Heart left ventricle (tissue), 16 donors: Measurements from ENCODE around the gene WDR83. TPM values are rescaled to one million over a fixed set of nuclear protein-coding genes. Genes with fewer than 3 reads are reported as not detected.
A peak's percentile ranks its signal among the peaks of the same experiment; 100 is the strongest.

Experiments used
- ATAC-seq, 4 donors: fragments of 200-7000 bp; cut with Tn5 transposase; one replicate each; pipeline ENCODE4 v1.9.1; 2020 to 2022; ENCODE audit warnings: moderate library complexity in 4 of 4, mild to moderate bottlenecking in 3 of 4, moderate number of reproducible peaks in 1 of 4
- DNase-seq, 5 donors: peaks; one replicate each; pipeline ENCODE4 v3.0.0-alpha.2; 2020
- H3K27ac ChIP-seq, 12 donors: fragments of 200-600 bp; sonication (generic) in 4 of 12; one replicate each; pipeline versions ENCODE4 v1.5.0 to v1.8.0; 2016 to 2022; ENCODE audit warnings: mild to moderate bottlenecking in 2 of 12
- H3K27me3 ChIP-seq, 9 donors: fragments of 200-600 bp; sonication (generic) in 2 of 9; one replicate each; pipeline versions ENCODE4 v1.5.1 to v1.8.0; 2016 to 2022; ENCODE audit warnings: mild to moderate bottlenecking in 3 of 9
- H3K36me3 ChIP-seq, 9 donors: fragments of 200-600 bp; sonication (generic) in 2 of 9; one replicate each; pipeline versions ENCODE4 v1.5.0 to v1.8.0; 2018 to 2022; ENCODE audit warnings: mild to moderate bottlenecking in 2 of 9
- H3K4me1 ChIP-seq, 12 donors: fragments of 200-600 bp; sonication (generic) in 4 of 12; one replicate each; pipeline versions ENCODE4 v1.5.0 to v1.8.0; 2016 to 2022; ENCODE audit warnings: mild to moderate bottlenecking in 3 of 12
- H3K4me3 ChIP-seq, 12 donors: fragments of 200-600 bp; sonication (generic) in 4 of 12; one replicate each; pipeline versions ENCODE4 v1.5.0 to v1.8.0; 2017 to 2022; ENCODE audit warnings: mild to moderate bottlenecking in 9 of 12, moderate library complexity in 4 of 12
- H3K9me3 ChIP-seq, 12 donors: fragments of 200-600 bp; sonication (generic) in 4 of 12; one replicate each; pipeline versions ENCODE4 v1.5.0 to v1.8.0; 2016 to 2022; ENCODE audit warnings: mild to moderate bottlenecking in 1 of 12
- CTCF ChIP-seq, 12 donors: fragments of 200-600 bp; sonication (generic) in 4 of 12; IDR thresholded peaks; one replicate each; pipeline versions ENCODE4 v1.5.0 to v1.8.0; 2018 to 2022; ENCODE audit warnings: antibody characterized with exemption in 12 of 12, mild to moderate bottlenecking in 5 of 12
- POLR2A ChIP-seq, 2 donors: fragments of 450-650 bp; IDR thresholded peaks; one replicate each; pipeline ENCODE4 v1.6.1; 2017; ENCODE audit warnings: antibody characterized with exemption in 2 of 2, mild to moderate bottlenecking in 2 of 2, moderate library complexity in 2 of 2
- WGBS, 4 donors: extraction: QIAGEN DNeasy Blood & Tissue Kit in 2 of 4; methylation state at CpG; one replicate each; pipeline versions ENCODE4 v1.1.5 to v1.1.7; 2013 to 2018; 5-methylcytosine and 5-hydroxymethylcytosine counted together
- intact Hi-C, 10 donors: fragments of 100-400 bp; cut with DNase I; formaldehyde crosslinking; loops; one replicate each; pipeline versions ENCODE4 v1.11.1 to v1.14.2; 2022
- polyA plus RNA-seq, 2 donors: library from polyadenylated mRNA; stranded (reverse); fragments of 200-250 nt; gene quantifications; one replicate each; pipeline ENCODE4 v1.2.3, GENCODE V29; 2013
- total RNA-seq, 9 donors: library from RNA; depleted of rRNA in 2 of 9; stranded (reverse); fragments of >200 nt in 2 of 9; fragmentation: NEBNext Ultra II Directional in 3 of 9; extraction: Animal tissue kit (Norgen Biotek cat#: 25700) in 3 of 9; gene quantifications; one replicate each; pipeline versions ENCODE4 v1.1.0 to v1.2.4, GENCODE V29; 2016 to 2023
- donor health status: ischemic (EF 13 %, LVEDD 7.1; RV severe dilation, severe dysfunction).
- donor health status: healthy with polysubstance abuse.
- donor health status: DM: no; HTN: yes; CAD: no.
- donor health status: DM: no; HTN: no; CAD: no.
- donor health status: ischemic (EF 25% LVEDD 6.9; RV normal size, moderate dysfunction).
- donor health status: ischemic (EF 25% LVEDD 5.7; RV mildly dilated, moderate dysfunction).
- donor health status: healthy.
- donor health status: DM: yes; HTN: yes; CAD: no.
- donor health status: ischemic (EF 35%, LVEDD 5.7; RV mildly dilated, moderate dysfunction).
- donor health status: nonischemic (EF 11% LVEDD 7.7; RV severe dilation, severe dysfunction).
- donor health status: DM: yes; HTN: yes; CAD: no.
- donor health status: PGD.
- donor health status: ischemic (EF 29% LVEDD 5.4; RV normal size, mild dysfunction).
- donor health status: nonischemic (EF 23%, LVEDD 6.1; RV moderate dilation, normal function).

WDR83 gene
- total and polyA plus RNA-seq, 11 donors = 6.0 to 13.0 (median 7.9) TPM

GRCh38 chr19:12665281-12665573 is 1.4 kb upstream of the WDR83 start:
- Histone ChIP-seq H3K4me1 (peaks cover 6 to 45% (median 33%) of the 10 kb centered on the region in 12 donors), H3K27ac (peak overlapping the region in 1 of 12 donors; percentile 90), H3K36me3 (peaks cover 0 to 53% (median 38%) of the 10 kb centered on the region in 9 donors), H3K27me3 (no peaks in the 10 kb centered on the region), H3K4me3 (peak overlapping the region in 7 of 12 donors; percentile 72 to 97 (median 93)), H3K9me3 (no peaks in the 10 kb centered on the region)
- DNase-seq = peak; percentile 52 to 78 (median 65)
- WGBS, 4 donors = 74 to 92% (median 85%) methylated on average over 10 of the region's 10 CpGs
- intact Hi-C loops = loop anchor here in 1 of 10 donors (5.0 kb wide), 1 partner anchor 103 kb away; no protein-coding TSS in a partner anchor
- TF ChIP-seq POLR2A (IDR thresholded peaks at IDR 0.05) (no peak), CTCF (IDR thresholded peaks at IDR 0.05) (no peak)
- peak in 2 of 4 donors; percentile 12 to 21 for ATAC-seq

GRCh38 chr19:12665671-12666264 is 839 bp upstream of the WDR83 start:
- WGBS, 4 donors = 48 to 62% (median 60%) methylated on average over 8 to 12 of the region's 12 CpGs
- Histone ChIP-seq H3K27me3 (no peaks in the 10 kb centered on the region), H3K4me3 (peak overlapping the region; percentile 55 to 97 (median 88)), H3K36me3 (peaks cover 0 to 48% (median 32%) of the 10 kb centered on the region in 9 donors), H3K4me1 (peaks cover 9 to 50% (median 38%) of the 10 kb centered on the region in 12 donors), H3K27ac (peak overlapping the region in 6 of 12 donors; percentile 45 to 90 (median 84)), H3K9me3 (no peaks in the 10 kb centered on the region)
- intact Hi-C loops = loop anchor here in 1 of 10 donors (5.0 kb wide), 1 partner anchor 103 kb away; no protein-coding TSS in a partner anchor
- DNase-seq = no peak
- no peak for TF ChIP-seq POLR2A (IDR thresholded peaks at IDR 0.05)
- TF ChIP-seq CTCF (IDR thresholded peaks at IDR 0.05) = no peak
- no peak for ATAC-seq

- intact Hi-C loops = loop anchor here in 1 of 10 donors (5.0 kb wide), 1 partner anchor 106 kb away; no protein-coding TSS in a partner anchor
- no peak for DNase-seq
- H3K36me3 ChIP-seq = peaks cover 0 to 34% (median 19%) of the 10 kb centered on the region in 9 donors
- no peaks in the 10 kb centered on the region for H3K9me3 ChIP-seq
- H3K4me3 ChIP-seq = peak overlapping the region in 7 of 12 donors; percentile 86 to 100 (median 97)
- WGBS, 4 donors = 71 to 84% (median 81%) methylated on average over 4 of the region's 4 CpGs
- no peak for TF ChIP-seq CTCF (IDR thresholded peaks at IDR 0.05)
- TF ChIP-seq POLR2A (IDR thresholded peaks at IDR 0.05) = no peak
- H3K27me3 ChIP-seq = no peaks in the 10 kb centered on the region
- H3K4me1 ChIP-seq = peaks cover 9 to 51% (median 39%) of the 10 kb centered on the region in 12 donors
- no peak for ATAC-seq
- peak overlapping the region in 1 of 12 donors; percentile 95 for H3K27ac ChIP-seq
These were observed 1.2 kb downstream of the WDR83 start for GRCh38 chr19:12667731-12668302.

GRCh38 chr19:12668346-12668745 is 1.7 kb downstream of the WDR83 start:
- Histone ChIP-seq H3K27ac (peak overlapping the region in 4 of 12 donors; percentile 91 to 98 (median 96)), H3K36me3 (peaks cover 0 to 34% (median 20%) of the 10 kb centered on the region in 9 donors), H3K4me1 (peaks cover 9 to 51% (median 39%) of the 10 kb centered on the region in 12 donors), H3K27me3 (no peaks in the 10 kb centered on the region), H3K4me3 (peak overlapping the region in 11 of 12 donors; percentile 75 to 100 (median 88)), H3K9me3 (no peaks in the 10 kb centered on the region)
- ATAC-seq (no peak), DNase-seq (no peak)
- intact Hi-C loops = loop anchor here in 1 of 10 donors (5.0 kb wide), 1 partner anchor 106 kb away; no protein-coding TSS in a partner anchor
- 62 to 78% (median 70%) methylated on average over 8 of the region's 8 CpGs for WGBS, 4 donors
- TF ChIP-seq CTCF (IDR thresholded peaks at IDR 0.05) (no peak), POLR2A (IDR thresholded peaks at IDR 0.05) (no peak)
